Progenitor cell of endocrine pancreas (in vitro differentiated cells): ENCODE measurements around the gene CD40. TPM values are rescaled to one million over a fixed set of nuclear protein-coding genes. Genes with fewer than 3 reads are reported as not detected.
A peak's percentile ranks its signal among the peaks of the same experiment; 100 is the strongest.

Experiments used
- DNase-seq: peaks from one replicate; pipeline ENCODE4 v3.0.0; 2021; ENCODE audit warnings: low spot score; ENCODE audit not compliant: unreplicated experiment
- H3K27ac Mint-ChIP-seq: 2 replicates; pipeline ENCODE4 v1.8.0; 2021; ENCODE audit warnings: mild to moderate bottlenecking, moderate library complexity, mixed read lengths
- H3K27me3 Mint-ChIP-seq: 2 replicates; pipeline ENCODE4 v1.8.0; 2021; ENCODE audit warnings: mixed read lengths
- H3K36me3 Mint-ChIP-seq: 2 replicates; pipeline ENCODE4 v1.8.0; 2022; ENCODE audit warnings: mixed read lengths; ENCODE audit not compliant: insufficient read depth
- H3K4me1 Mint-ChIP-seq: 2 replicates; pipeline ENCODE4 v1.8.0; 2021; ENCODE audit warnings: low read depth, mixed read lengths
- H3K4me3 Mint-ChIP-seq: 2 replicates; pipeline ENCODE4 v1.8.0; 2021; ENCODE audit warnings: low read depth, mild to moderate bottlenecking, moderate library complexity, mixed read lengths
- H3K9me3 Mint-ChIP-seq: 2 replicates; pipeline ENCODE4 v1.8.0; 2021; ENCODE audit warnings: low read depth, mixed read lengths
- total RNA-seq: library from RNA; stranded (reverse); gene quantifications from 2 replicates; pipeline ENCODE4 v1.2.1, GENCODE V29; 2021
- TF ChIP-seq, protein P1 (sequence below): fragments of 200-600 bp; sonication (generic); IDR thresholded peaks from one replicate; pipeline ENCODE4 v1.5.0; 2021; ENCODE audit warnings: antibody characterized with exemption, mild to moderate bottlenecking; ENCODE audit not compliant: unreplicated experiment

CD40 gene
- total RNA-seq, 1 donor from 2014 or later: 1.5 TPM

DNA sequence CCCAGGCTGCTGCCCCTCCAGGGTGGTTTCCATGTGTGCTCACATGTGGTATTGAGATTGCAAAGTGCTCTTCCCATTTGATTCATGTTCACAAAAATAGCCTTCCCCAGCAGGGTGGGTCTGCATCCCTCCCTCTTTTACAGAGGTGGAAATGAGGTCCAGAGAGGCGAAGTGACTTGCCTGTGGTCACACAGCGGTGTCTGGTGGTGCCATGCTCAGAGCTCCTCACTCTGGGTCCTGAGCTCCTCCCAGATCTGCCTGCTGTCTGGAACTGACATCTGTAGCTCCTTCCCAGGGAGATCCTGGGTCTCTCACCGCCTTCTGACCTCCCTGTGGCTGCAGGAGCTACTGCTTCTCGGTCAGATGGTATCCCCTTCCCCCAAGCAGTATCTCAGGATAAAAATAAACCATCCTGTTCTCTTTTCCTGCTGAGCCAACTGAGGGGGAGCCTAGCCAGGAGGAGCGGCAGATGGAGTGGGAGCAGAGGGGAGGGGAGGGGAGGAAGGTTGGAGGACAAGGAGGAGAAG, 11.9 kb downstream of the CD40 start:
- no peak overlapping the region for H3K4me3 Mint-ChIP-seq
- no peak overlapping the region for H3K27ac Mint-ChIP-seq
- no peak for DNase-seq
- TF ChIP-seq, protein P1, sequence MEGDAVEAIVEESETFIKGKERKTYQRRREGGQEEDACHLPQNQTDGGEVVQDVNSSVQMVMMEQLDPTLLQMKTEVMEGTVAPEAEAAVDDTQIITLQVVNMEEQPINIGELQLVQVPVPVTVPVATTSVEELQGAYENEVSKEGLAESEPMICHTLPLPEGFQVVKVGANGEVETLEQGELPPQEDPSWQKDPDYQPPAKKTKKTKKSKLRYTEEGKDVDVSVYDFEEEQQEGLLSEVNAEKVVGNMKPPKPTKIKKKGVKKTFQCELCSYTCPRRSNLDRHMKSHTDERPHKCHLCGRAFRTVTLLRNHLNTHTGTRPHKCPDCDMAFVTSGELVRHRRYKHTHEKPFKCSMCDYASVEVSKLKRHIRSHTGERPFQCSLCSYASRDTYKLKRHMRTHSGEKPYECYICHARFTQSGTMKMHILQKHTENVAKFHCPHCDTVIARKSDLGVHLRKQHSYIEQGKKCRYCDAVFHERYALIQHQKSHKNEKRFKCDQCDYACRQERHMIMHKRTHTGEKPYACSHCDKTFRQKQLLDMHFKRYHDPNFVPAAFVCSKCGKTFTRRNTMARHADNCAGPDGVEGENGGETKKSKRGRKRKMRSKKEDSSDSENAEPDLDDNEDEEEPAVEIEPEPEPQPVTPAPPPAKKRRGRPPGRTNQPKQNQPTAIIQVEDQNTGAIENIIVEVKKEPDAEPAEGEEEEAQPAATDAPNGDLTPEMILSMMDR: no peak
- H3K9me3 Mint-ChIP-seq: no peaks in the 10 kb centered on the region
- H3K27me3 Mint-ChIP-seq: peaks cover 50% of the 10 kb centered on the region
- no peaks in the 10 kb centered on the region for H3K4me1 Mint-ChIP-seq
- H3K36me3 Mint-ChIP-seq: no peaks in the 10 kb centered on the region

DNA sequence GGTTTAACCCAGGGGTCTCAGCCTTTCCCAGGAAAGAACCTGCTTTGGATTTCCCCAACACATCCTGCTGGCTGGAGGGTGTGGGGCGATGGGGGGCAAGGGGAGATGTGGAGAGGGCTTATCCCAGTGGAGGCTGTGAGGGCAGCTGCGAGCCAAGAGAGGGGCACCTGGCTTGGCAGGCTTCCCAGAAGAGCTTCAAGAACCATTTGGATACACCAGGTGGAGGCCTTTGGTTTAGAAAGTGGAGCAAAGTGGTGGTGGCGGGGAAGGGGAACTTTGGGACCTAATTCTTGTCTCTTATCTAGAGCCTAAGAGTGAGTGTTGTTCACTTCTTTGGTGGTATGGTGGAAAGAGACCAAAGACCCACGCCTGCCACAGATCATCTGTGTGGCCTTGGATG, 12.4 kb downstream of the CD40 start:
- no peaks in the 10 kb centered on the region for H3K36me3 Mint-ChIP-seq
- TF ChIP-seq, protein P1: no peak
- no peak for DNase-seq

DNA sequence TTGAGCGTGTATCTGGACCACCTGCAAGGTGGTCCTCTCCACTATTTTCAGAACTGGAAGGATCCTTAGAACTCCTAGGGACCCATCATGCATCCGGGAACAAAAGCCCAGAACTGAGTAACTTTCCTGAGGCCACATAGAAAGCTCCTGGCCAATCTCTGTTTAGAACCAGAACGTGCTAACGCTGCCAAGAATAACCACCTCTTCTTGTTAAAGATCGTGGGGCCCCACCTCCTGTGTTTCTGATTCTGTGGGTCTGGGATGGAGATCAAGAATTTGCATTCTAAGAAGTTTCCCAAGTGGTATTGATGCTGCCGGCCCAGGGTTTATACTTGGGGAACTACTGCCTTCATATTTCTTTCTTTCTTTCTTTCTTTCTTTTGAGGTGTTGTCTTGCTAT, 13.3 kb downstream of the CD40 start:
- Mint-ChIP-seq H3K9me3 (no peaks in the 10 kb centered on the region), H3K4me3 (no peak overlapping the region), H3K4me1 (no peaks in the 10 kb centered on the region), H3K27ac (no peak overlapping the region), H3K27me3 (peaks cover 59% of the 10 kb centered on the region), H3K36me3 (no peaks in the 10 kb centered on the region)
- TF ChIP-seq, protein P1: no peak
- no peak for DNase-seq

More for the DNA sequence above, 12.4 kb downstream of the CD40 start:
- Mint-ChIP-seq H3K27me3 (peaks cover 52% of the 10 kb centered on the region), H3K4me1 (no peaks in the 10 kb centered on the region), H3K27ac (no peak overlapping the region), H3K9me3 (no peaks in the 10 kb centered on the region), H3K4me3 (no peak overlapping the region)

DNA sequence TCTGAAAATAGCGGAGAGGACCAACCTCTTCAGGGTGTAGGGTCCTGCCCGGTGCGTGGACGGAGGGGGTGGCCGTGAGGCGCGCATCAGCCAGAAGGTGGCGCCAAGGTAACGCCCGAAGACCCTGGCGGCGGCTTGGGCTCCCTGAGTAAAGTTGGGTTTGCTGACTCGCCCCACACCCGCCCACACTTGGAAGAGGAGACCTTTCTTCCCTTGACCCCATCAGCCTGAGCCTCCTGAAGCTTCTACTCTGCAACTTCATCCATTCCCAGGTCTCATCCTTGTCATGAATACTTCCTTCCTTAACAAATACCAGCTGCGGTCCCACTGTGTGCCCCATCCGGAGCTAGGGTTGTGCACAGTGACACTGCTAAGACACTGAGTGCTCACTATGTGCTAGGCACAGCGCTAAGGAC, 14.6 kb downstream of the CD40 start:
- Mint-ChIP-seq H3K4me1 (no peaks in the 10 kb centered on the region), H3K27me3 (peaks cover 65% of the 10 kb centered on the region), H3K9me3 (no peaks in the 10 kb centered on the region), H3K4me3 (no peak overlapping the region), H3K36me3 (no peaks in the 10 kb centered on the region), H3K27ac (no peak overlapping the region)
- DNase-seq: peak; percentile 63
- TF ChIP-seq, protein P1: peak; percentile 90

DNA sequence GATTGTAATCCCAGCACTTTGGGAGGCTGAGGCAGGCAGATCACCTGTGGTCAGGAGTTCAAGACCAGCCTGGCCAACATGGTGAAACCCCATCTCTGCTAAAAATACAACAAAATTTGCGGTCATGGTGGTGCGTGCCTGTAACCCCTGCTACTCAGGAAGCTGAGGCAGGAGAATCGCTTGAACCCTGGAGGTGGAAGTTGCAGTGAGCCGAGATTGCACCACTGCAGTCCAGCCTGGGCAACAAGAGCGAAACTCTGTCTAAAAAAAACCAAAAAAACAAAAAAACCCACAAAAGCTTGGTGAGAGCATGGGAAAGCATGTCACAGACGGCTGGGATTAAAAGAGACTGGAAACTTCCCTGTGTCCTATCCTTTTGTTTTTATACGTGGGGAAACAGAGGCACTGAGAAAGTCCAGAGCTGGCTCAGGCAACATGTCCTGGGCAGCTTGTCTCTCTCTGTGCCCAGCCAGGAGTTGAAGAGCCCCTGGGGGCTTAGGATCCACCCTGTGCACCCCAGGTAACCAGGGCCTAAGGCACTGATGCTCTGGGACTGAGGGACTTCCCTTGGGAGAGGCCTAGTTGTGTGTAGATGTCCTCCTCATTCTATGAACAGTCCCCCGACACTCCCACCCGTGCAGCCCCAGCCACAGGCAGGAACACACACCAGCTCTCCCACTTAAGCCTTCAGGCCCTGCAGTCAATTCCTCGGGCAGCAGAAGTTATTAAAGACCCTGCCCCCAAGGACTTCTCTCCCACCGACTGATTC, 16.0 kb downstream of the CD40 start:
- H3K27me3 Mint-ChIP-seq: peaks cover 62% of the 10 kb centered on the region
- H3K4me1 Mint-ChIP-seq: no peaks in the 10 kb centered on the region
- no peak overlapping the region for H3K4me3 Mint-ChIP-seq
- no peak for DNase-seq
- H3K36me3 Mint-ChIP-seq: no peaks in the 10 kb centered on the region
- no peaks in the 10 kb centered on the region for H3K9me3 Mint-ChIP-seq
- TF ChIP-seq, protein P1: no peak
- H3K27ac Mint-ChIP-seq: no peak overlapping the region
